GM12865 (cell line): ENCODE results near the gene TANK.

Experiments used
- DNase-seq: peaks from one replicate; pipeline ENCODE4 v3.0.0; 2010; ENCODE audit warnings: low read depth
- H3K4me3 ChIP-seq: 2 replicates; pipeline ENCODE4 v1.5.1; 2011; ENCODE audit warnings: mild to moderate bottlenecking, low read depth, low read length, control low read depth
- TF ChIP-seq, protein P1 (sequence below): IDR thresholded peaks from 2 replicates; pipeline ENCODE4 v1.5.1; 2011; ENCODE audit warnings: low read length, control low read depth, low read depth, inconsistent platforms; ENCODE audit not compliant: insufficient read depth; ENCODE audit errors: missing control alignments

The TANK gene

DNA sequence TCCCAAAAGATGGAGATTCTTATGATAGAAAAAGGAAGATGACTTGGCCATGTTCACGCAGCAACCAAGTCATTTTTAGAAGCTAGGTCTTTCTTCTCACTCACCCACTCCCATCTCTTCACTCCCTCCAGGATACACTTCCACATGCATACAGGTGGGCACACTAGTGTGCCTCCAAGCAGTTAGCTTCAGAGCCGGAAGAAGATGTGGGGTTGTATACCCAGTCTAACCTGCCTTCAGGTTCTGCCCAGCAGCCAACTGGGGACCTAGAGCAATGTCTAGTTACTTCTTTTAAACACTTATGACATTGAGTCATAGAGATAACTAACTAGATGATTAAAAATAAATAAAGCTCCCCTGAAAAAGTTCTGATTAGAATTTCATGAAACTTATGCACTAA is 21.8 kb upstream of the TANK start:
- TF ChIP-seq, protein P1, sequence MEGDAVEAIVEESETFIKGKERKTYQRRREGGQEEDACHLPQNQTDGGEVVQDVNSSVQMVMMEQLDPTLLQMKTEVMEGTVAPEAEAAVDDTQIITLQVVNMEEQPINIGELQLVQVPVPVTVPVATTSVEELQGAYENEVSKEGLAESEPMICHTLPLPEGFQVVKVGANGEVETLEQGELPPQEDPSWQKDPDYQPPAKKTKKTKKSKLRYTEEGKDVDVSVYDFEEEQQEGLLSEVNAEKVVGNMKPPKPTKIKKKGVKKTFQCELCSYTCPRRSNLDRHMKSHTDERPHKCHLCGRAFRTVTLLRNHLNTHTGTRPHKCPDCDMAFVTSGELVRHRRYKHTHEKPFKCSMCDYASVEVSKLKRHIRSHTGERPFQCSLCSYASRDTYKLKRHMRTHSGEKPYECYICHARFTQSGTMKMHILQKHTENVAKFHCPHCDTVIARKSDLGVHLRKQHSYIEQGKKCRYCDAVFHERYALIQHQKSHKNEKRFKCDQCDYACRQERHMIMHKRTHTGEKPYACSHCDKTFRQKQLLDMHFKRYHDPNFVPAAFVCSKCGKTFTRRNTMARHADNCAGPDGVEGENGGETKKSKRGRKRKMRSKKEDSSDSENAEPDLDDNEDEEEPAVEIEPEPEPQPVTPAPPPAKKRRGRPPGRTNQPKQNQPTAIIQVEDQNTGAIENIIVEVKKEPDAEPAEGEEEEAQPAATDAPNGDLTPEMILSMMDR = no peak
- H3K4me3 ChIP-seq = peak overlapping the region; percentile 96
- DNase-seq = peak; percentile 52

GRCh38 chr2:161139098-161139987 is 20.9 kb upstream of the TANK start:
- DNase-seq = peak; percentile 59
- peak overlapping the region; percentile 96 for H3K4me3 ChIP-seq
- TF ChIP-seq, protein P1 = no peak

DNA sequence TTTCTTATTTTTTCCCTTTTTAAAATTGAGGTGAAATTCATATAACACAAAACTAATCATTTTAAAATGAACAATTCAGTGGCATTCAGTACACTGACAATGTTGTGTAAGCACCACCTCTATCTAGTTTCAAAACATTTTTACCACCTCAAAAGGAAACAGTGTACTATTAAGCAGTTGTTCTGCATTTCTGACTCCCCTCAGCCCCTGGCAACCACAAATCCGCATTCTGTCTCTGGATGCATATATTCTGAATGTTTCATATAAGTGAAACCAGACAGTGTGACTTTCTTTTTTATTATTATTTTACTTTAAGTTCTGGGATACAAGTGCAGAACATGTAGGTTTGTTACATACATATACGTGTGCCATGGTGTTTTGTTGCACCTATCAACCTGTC is 19.2 kb upstream of the TANK start:
- TF ChIP-seq, protein P1 = no peak
- H3K4me3 ChIP-seq = peak overlapping the region; percentile 96
- DNase-seq = peak; percentile 78

GRCh38 chr2:161146209-161146775 is 13.9 kb upstream of the TANK start:
- TF ChIP-seq, protein P1 = no peak
- H3K4me3 ChIP-seq = no peak overlapping the region
- DNase-seq = no peak

DNA sequence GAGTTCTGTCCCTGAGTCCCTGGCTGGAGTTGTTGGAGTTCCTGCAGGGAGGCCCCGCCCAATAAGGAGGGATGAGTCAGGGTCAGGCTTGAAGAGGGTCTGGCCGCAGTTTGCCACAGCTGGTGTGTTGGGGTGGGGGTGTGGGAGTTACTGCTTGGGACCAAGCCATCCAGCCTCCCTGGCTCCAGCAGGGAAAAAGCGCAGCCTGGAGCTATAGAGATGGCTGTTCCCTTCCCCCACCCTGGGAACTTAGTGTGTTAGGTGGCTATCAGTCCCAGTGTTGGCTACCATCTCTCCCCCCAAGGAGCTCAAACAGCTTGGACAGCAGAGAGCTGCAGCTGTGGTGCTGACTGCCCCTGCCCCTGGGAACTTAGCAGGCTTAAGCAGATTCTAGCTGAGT is 13.2 kb upstream of the TANK start:
- TF ChIP-seq, protein P1 = no peak
- no peak overlapping the region for H3K4me3 ChIP-seq
- DNase-seq = no peak

GRCh38 chr2:161147856-161148255 is 12.4 kb upstream of the TANK start:
- TF ChIP-seq, protein P1 = no peak

More at GRCh38 chr2:161147856-161148255, 12.4 kb upstream of the TANK start:
- no peak for DNase-seq
- H3K4me3 ChIP-seq = no peak overlapping the region
